GM18861 (cell line): ENCODE results near the gene RAMP3.
"Not testable (repeated sequence)": the region's sequence is repeated elsewhere in the genome, so short reads cannot be mapped to it uniquely, and the experiment has no call there.

ENCODE experiments used
- ATAC-seq: cut with Tn5 transposase; IDR thresholded peaks from one replicate; pipeline ENCODE4 v1.9.1; 2021; ENCODE audit not compliant: unreplicated experiment

The RAMP3 gene

DNA sequence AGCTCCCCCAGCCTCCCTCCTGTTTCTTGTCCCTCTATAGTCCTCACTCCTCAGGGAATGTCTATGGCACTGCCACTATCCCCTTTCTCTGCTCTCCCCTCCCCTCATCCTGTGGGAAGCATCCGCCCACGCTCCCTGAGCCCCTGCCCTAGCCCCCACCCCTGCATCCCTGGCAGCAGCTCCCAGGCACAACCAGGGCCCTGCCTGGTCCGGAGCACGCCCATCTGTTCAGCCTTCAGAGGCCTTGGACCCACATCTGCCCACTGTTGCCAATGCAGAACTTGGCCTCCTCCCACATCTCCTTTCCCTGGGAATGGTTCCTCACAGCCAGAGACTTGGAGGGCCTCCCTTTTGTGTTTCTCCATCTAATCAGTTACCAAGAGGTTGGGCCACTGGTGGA is 25.7 kb upstream of the RAMP3 start:
- ATAC-seq, result no peak

DNA sequence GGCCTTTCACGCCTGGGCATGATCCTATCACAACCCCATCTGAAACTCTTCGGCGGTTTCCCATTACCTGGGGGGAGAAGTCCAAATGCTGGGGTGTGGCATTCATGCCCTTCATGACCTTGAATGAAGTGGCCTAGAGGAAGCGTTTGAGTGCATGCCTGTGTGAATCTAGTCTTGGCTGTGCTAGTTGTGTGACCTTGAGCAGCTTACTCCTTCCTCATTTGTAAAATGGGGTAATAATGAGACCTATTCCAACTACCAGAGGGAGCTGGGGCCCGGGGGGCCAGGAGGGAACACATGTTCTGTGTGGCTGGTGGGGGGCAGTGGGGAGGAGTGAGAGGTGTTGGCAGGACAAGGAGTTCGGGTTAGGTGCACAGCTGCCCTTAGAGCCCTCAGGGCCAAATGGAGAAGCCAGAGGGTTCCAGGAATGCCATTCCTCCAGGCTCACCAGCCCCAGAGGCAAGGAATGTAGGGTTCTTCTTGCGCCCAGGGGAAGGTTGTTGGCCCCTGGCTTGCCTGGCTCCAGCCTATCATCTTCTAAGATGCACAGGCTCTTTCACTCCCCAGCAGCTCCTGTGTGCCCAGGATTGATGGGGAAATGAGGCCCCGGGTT is 24.8 kb upstream of the RAMP3 start:
- ATAC-seq, result no peak

DNA sequence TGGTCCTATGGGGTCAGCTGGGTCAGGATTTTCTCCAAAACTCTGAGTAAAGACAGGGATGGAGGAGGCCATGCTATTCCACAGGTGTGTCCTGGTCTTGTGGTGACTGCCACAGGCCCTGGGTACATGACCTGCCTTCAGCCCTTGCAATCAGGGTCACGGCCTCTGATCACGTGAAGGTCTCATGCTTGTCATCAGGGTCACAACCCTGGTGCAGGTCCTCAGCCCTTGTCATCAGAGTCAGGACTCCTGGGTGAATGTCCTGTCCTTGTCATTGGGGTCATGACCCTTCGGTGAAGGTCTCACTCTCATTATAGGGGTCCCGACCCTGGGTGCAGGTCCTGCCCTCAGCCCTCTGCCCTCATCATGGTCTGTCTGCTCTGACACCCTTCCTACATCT is 24.2 kb upstream of the RAMP3 start:
- no peak for ATAC-seq

DNA sequence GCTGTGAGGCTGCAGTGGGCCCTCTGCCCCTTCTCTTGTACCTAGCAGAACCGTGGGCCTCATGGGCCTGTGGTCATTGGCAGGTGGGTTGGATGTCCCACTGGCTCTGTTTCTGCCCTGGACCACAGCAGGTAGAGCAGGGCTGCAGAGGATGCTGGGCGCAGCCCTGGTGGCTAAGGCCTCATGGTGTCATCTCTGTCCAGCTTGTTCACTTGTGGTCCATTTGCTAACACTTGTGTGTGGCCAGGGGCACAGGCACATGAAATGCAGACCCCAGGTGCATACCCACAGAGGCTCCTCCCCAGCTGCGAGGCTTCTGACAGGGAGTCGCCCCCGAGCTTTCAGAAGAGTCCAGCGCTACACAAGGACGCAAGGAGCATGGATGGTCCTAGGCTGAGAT is 23.7 kb upstream of the RAMP3 start:
- ATAC-seq, result no peak

DNA sequence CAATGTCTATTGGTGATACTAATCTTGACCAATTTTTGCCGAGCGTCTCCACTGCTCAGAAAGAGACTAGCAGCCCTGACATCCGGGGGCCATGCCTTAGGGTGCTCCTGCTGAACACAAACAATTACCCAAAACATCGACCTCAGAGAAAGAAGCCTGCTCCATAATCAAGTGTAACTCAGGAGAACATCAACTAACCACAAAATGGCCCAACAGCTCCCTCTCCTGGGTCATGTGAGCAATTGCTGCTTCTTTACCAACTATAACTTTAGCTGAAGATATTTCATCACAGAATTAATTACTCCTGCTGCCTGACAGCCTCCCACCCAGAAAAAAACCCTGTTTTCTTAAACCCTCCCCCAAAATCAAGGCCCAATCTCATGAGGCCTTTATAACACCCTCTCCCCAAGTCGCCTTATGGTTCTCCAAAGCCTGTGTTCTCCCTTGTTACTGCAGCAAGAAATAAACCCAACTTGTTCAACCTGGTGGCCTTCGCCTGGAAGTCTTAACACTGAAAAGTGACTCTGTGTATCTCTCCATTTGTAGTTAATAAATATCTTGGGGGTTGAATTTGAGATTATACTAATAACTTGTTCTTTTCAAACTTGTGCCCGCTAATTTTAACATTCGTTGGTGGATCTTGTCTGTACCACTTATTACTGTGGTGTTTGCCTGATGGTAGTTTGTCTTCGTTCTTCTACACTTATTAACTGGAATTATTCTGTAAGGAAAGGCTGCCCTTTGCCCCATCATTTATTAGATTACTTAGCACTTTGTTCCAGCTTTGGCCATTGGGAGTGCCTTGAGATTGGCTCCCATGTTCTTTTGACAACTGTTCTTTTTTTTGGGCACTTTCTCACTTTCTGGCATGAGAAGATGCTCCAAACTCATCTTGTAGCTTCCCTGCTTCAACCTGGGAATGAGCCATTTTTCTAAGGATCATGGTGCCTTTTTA is 21.2 kb upstream of the RAMP3 start:
- peak; percentile 52 for ATAC-seq

DNA sequence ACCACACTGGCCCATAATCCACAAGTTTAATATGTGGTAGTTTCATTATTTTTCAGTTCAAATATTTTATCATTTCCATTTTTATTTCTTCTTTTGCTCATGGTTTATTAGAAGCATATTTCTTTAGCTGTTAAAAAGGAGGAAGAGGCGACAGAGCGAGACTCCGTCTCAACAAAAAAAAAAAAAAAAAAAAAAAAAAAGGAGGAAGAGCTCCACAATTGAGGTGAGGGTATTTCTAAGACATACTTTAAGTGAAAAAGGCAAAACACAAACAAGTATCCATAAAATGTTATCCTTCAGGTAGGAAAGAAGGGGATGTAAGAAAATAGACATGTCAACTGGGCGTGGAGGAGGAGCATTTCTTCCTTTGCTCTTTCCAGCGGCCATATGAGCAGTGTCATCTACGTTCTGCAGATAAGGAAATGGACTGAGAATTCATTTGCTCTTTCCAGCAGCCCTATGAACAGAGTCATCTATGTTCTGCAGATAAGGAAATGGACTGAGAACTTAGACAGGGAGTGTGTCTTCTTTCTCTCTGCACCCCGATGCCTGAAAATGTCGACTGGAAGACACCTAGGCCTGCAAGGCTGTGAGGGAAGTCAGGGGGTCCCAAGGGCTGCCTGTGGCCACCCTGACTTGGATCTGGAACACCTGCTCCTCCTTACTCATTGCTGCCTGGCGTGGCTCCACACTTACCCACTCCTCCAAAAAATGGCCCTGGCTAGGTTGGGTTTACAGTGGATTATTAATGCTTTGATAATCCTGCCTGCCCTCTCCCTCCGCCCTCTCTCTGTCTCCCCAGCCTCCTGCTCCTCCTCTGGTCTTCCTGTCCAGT is 18.9 kb upstream of the RAMP3 start:
- ATAC-seq, result no peak

DNA sequence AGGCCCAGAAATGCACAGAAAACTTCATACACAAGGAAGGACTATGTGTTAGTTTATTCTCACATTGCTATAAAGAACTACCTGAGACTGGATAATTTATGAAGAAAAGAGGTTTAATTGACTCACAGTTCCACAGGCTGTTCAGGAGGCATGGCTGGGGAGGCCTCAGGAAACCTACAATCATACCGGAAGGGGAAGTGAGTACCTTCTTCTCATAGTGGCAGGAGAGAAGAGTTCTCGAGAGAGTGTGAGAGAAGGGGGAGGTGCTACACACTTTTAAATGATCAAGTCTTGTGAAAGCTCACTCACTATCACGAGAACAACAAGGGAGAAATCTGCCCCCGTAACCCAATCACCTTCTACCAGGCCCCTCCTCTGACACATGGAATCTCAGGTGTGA is 16.8 kb upstream of the RAMP3 start:
- no peak for ATAC-seq

DNA sequence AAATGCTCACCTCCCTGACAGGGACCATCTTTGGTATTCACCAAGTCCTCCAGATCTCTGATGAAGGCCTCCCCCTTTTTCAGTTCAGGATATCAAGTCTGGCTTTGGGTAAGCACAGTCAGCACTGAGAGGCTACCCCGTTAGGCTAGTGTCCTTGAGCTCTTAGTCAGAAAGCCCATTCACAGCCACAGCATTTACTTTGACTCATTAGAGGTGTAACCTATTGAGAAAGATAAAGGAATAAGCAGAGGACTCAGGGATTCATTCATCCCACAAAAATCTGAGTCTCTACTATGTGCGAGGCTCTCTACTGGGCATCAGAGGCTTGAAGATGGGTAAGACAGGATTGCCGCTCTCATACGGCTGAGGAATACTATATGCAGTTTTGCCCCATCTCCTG is 14.0 kb upstream of the RAMP3 start:
- ATAC-seq, result no peak

DNA sequence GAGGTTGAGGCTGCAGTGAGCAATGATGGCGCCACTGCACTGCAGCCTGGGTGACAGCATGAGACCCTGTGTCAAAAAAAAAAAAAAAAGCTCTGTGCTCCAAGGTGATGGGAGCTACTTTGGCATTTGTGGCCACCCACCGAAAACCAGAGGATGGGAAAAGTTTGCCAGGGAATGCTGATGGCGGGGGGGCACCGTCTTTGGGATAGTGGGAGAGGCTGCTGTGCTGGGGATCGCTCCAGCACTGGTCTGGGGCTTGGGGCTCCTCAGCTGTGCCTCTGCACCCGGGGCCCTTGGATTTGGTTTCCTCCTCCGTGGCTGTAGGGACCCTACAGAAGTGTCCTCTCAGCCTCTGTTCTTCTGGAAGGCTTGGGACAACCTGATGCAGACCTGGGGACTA is 11.7 kb upstream of the RAMP3 start:
- no peak for ATAC-seq

DNA sequence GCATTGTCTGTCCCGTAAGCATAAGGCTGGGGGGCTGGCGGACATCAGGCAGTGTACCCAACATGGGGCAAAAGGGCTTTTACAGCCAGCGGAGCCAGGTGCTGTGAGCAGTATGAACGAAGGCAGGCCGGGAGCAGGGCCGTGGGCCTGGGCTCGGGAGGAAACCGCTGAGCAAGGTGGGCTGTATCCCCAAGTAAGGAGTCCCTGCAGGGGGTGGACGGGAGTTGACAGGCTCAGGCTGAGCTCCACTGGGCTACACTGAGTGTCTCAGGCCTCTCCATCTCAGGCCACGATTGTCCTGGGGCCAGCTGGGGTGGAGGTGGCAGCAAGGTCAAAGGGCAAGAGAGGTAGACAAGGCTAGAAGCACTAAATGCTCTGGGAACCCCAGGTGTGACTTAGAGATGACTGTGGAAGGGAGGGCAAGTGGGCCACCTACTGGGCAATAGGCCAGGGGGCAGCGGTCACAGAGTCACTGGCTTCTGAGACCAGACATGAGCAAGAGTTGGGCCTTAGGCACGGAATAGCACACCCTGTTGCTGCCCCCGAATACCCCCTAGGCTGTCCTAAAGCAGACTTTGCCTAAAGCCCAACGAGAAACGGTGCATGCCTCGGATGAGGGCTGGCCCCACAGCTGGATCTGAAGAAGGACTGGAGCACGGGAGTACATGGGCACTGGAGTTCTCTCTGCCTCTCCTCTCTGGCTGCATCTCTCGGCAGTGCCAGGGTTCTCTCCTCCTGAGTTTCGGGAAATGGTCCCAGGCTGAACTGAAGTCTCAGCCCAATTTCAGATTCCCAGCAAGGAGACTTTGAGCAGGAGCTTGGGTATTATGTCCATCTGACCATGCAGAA is 10.8 kb upstream of the RAMP3 start:
- no peak for ATAC-seq

DNA sequence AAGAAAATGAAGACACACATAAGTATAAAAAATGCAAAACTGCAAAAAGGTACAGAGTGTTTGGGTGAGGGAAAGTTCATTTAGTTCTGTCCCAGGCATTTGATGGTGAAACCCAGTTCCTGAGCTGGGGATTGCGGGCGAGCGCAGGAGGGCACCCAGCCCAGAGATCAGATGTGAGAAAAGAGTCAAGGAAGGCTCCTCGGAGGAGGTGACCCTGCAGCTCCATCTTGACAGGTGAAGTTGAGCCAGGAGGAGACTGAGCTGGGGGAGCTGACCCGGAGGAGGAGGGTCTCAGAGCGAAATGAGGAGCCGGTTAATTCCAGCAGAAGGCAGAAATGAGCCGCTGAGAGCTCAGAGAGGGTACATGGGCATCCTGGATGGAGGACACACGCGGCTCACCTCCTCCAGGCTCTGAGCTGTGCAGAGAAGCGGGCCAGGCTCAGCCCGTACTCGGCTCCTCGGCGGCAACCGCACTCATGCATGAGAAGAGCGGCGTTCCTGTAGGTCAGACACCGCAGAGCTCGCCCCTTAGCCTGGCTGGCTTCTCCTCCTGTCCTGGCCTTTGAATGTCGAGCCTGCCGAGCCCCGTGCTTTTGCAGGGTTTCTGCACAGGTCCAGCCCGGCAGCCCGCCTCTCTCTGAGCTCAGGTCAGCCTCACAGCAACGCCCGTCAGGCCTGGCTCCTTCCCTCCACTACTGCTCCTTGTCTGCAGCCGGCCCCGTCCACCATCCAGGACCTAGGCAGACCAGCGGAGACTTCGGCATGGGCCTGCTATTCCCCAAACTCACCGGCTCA is 9.5 kb upstream of the RAMP3 start:
- no peak for ATAC-seq

DNA sequence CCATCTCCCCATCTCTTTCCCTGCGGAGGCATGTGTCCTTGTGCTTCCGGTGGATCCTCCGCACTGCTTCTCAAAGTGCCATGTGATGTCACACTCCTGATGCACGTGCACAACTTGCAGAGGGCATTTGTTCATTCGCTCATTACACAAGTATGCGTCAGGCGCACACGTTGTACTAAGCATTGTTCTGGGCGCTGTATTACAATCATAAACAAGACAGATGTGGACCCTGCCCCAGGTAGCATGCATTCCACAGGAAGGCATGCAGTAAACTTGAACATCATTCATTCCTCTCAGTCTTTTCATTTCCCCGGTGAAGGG is 9.0 kb upstream of the RAMP3 start:
- ATAC-seq, result no peak

DNA sequence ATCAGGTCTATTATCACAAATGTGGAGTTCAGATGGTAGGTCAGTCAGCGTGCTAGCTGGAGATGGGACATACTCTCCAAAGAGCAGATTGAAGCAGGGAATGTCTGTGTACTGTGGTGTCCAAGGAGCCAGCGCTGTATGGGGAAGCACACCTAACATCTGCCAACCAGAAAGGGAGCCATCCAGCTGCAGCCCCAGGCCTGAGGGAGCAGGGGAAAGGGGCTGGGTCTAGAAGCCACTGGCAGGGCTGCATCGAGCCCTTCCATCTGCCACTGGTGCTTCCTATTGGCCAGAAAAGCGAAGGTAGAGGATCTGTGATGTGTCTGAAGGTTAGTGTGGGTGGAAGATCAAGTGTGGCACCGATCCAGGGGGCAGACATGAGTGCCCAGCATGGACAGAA is 8.0 kb upstream of the RAMP3 start:
- ATAC-seq, result no peak

DNA sequence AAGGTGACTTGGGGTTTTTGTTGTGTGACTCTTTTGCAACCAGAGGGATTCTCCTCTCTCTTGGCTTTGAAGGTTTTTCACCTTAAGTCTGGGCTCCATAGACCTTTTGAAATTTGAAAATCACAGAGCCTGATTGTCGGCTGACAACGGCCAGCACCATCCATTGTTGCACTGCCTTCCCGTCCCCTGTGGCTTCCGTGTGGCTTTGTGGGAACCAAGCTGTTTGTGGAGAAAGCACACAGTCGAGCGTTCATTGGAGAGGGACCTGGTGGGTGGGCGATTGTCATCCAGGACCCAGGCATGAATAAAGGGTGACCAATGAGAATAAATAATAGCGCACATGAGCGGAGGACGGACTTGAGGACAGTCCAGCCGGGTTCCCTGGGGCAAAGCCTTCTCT is 7.4 kb upstream of the RAMP3 start:
- no peak for ATAC-seq

DNA sequence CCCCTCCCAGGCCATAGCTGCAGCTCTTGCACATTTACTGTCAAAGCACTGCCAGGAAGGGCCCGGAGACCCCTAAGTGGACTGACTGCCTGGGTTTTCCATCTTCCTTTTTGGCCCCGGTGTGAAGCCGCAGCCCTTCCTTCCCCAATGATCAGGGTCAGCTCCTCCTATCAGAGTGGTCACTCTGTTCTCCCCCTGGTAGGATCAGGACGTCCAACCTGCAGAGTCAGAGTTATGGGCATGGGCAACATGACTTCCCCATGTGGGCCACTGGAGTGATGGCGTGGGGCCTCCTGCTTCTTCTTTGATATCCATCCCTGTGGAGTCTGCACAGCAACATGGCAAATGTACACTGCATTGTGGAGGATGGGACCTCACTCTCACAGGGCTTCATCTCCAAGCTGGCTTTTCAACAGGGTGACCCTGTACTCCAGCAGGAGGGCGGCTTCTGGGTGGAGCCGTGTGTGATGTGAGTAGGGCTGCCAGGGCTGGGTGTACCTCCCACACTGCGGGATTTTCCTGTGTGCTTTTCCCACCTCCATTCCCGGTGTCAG is 6.4 kb upstream of the RAMP3 start:
- ATAC-seq, result no peak

DNA sequence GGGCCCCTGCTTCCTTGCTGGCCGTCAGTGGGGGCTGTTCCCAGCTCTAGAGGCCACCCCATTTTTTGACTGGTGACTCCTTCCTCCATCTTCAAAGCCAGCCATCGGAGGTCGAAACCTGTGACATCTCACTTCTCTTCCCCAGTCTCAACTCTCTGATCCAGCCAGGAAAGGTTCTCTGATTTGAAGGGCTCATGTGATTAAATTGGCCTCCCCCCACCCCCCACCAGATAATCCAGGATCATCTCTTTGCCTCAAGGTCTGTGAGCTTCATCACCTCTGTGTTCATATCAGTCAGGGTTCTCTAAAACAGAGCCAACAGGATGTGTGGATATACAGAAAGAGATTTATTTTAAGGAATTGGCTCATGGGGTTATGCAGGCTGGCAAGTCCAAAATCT is 5.6 kb upstream of the RAMP3 start:
- no peak for ATAC-seq

DNA sequence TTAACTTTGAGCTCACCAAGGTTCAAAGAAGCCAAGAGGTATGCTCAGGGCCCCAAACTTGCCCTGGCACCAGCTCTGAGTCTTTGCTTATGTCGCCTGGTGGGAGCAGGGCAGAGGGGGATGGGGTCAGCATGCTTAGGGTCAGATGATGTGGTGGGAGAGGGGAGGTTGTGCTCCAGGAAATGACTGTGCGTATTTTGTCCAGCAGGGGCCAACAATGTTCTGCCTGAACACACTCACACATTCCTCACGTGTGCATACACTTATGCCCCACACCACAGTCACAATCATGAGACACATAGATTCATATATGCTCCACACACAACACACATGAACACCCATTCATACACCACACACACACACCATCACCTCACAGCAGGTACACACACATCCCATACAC is 4.4 kb upstream of the RAMP3 start:
- no peak for ATAC-seq

DNA sequence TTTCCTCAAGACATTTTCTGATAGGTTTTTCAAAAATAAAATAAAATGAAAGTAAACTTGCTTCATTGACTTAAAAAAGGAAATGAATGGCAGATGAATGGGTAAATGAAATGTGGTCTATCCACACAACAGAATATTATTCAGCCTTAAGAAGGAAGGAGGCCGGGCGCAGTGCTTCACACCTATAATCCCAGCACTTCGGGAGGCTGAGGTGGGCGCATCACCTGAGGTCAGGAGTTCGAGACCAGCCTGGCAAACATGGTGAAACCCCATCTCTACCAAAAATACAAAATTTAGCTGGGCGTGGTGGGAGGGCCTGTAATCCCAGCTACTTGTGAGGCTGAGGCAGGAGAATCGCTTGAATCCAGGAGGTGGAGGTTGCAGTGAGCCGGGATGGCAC is 3.7 kb upstream of the RAMP3 start:
- not testable (repeated sequence) for ATAC-seq

DNA sequence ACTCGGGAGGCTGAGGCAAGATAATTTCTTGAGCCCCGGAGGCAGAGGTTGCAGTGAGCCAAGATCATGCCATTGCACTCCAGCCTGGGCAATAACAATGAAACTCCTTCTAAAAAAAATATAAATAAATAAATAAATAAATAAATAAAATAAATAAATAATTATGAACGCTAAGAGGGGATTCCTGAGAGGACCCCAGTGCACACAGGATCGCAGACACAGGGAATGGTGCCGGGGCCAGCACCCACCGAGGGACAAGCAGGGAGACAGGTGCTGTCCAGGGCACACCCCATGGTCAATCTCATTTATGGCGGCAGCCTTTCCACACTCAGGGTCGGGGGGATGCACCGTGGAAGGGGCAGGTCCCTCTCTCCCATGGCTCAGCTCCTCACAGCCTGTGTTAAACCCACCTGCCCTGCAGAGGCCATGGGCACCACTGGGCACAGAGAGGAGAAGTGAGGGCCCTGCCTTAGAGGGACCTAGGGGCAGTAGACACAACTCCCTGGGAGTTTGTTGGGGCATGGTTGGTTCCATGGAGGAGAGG is 2.2 kb upstream of the RAMP3 start:
- no peak for ATAC-seq

DNA sequence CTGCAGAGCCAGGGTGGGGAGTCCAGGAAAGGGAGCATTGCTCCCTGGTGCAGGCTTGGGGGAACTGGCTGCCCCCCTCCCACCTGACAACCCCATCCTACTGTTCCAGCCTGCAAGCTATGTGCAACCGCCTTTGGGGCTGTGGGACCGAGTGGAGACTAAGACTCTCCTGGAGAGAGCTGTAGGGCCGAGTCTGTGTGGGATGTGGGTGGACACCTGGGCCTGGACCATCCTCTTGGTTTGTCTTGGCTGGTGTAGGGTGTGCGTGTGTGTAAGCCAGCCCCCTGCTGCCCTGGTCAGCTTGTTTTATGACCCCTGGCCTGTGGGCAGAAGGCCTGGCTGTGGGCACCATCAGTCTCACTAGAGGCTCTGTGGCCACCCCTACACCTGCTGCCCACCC is 1.6 kb upstream of the RAMP3 start:
- no peak for ATAC-seq
